Natural killer cell (primary cell): ENCODE results near the gene ISG15. TPM values are rescaled to one million over a fixed set of nuclear protein-coding genes. Genes with fewer than 3 reads are reported as not detected.

Experiments used
- ATAC-seq, 3 donors: fragments of 150-1000 bp in 2 of 3; fragments of 200-7000 bp in 1 of 3; cut with Tn5 transposase; 1 replicate in 1 of 3; 2 replicates in 2 of 3; pipeline ENCODE4 v1.10.0; 2021; ENCODE audit warnings: mild to moderate bottlenecking in 2 of 3, moderate library complexity in 2 of 3
- DNase-seq, 2 donors: peaks; one replicate each; pipeline versions ENCODE4 v3.0.0 to v3.0.0-alpha.2; 2013 to 2021; ENCODE audit warnings: mixed read lengths in 1 of 2
- H3K27ac ChIP-seq: one replicate; pipeline ENCODE4 v1.5.1; 2013; ENCODE audit warnings: mild to moderate bottlenecking, low read length
- H3K27me3 ChIP-seq: one replicate; pipeline ENCODE4 v1.6.1; 2013; ENCODE audit warnings: low read length; ENCODE audit not compliant: control insufficient read depth, insufficient read depth
- H3K36me3 ChIP-seq: one replicate; pipeline ENCODE4 v1.6.1; 2013; ENCODE audit warnings: low read length; ENCODE audit not compliant: control insufficient read depth, insufficient read depth
- H3K4me1 ChIP-seq: one replicate; pipeline ENCODE4 v1.6.1; 2013; ENCODE audit warnings: low read length; ENCODE audit not compliant: control insufficient read depth, insufficient read depth
- H3K4me3 ChIP-seq: one replicate; pipeline ENCODE4 v1.5.1; 2013; ENCODE audit warnings: low read length
- H3K9me3 ChIP-seq: one replicate; pipeline ENCODE4 v1.6.1; 2013; ENCODE audit warnings: low read length; ENCODE audit not compliant: control insufficient read depth, insufficient read depth
- H3K27ac Mint-ChIP-seq, 2 donors: one replicate each; pipeline ENCODE4 v1.8.0; 2022; ENCODE audit warnings: mild to moderate bottlenecking in 2 of 2, mixed read lengths in 2 of 2, moderate library complexity in 1 of 2
- H3K27me3 Mint-ChIP-seq, 2 donors: one replicate each; pipeline ENCODE4 v1.8.0; 2022; ENCODE audit warnings: low read depth in 2 of 2, mixed read lengths in 2 of 2
- H3K36me3 Mint-ChIP-seq: one replicate; pipeline ENCODE4 v1.8.0; 2022; ENCODE audit warnings: mixed read lengths
- H3K4me1 Mint-ChIP-seq, 2 donors: one replicate each; pipeline ENCODE4 v1.8.0; 2022; ENCODE audit warnings: mixed read lengths in 2 of 2
- H3K4me3 Mint-ChIP-seq: one replicate; pipeline ENCODE4 v1.8.0; 2022; ENCODE audit warnings: mild to moderate bottlenecking, moderate library complexity, mixed read lengths
- H3K9me3 Mint-ChIP-seq, 2 donors: one replicate each; pipeline ENCODE4 v1.8.0; 2022; ENCODE audit warnings: mixed read lengths in 2 of 2
- WGBS: methylation state at CpG from one replicate; pipeline ENCODE4 v1.1.7; 2013; ENCODE audit warnings: missing lambda C conversion rate; ENCODE audit not compliant: insufficient coverage; 5-methylcytosine and 5-hydroxymethylcytosine counted together
- intact Hi-C: fragments of 100-400 bp; cut with micrococcal nuclease; formaldehyde crosslinking; loops from one replicate; pipeline ENCODE4 v1.14.2; 2022
- total RNA-seq, 4 donors: library from RNA; stranded (reverse); fragments of 120-200 nt in 1 of 4; gene quantifications; one replicate each; pipeline versions ENCODE4 v1.2.3 to v1.2.4, GENCODE V29; 2013 to 2022
- TF ChIP-seq, protein P1 (sequence below): fragments of 200-600 bp; IDR thresholded peaks from one replicate; pipeline ENCODE4 v1.8.0; 2022; ENCODE audit warnings: antibody characterized with exemption

The ISG15 gene
- total RNA-seq, 3 donors from 2014 or later (not counting 1 experiment from before 2014, with no cell fraction given), result 17.0 to 56.9 (median 50.2) TPM

DNA sequence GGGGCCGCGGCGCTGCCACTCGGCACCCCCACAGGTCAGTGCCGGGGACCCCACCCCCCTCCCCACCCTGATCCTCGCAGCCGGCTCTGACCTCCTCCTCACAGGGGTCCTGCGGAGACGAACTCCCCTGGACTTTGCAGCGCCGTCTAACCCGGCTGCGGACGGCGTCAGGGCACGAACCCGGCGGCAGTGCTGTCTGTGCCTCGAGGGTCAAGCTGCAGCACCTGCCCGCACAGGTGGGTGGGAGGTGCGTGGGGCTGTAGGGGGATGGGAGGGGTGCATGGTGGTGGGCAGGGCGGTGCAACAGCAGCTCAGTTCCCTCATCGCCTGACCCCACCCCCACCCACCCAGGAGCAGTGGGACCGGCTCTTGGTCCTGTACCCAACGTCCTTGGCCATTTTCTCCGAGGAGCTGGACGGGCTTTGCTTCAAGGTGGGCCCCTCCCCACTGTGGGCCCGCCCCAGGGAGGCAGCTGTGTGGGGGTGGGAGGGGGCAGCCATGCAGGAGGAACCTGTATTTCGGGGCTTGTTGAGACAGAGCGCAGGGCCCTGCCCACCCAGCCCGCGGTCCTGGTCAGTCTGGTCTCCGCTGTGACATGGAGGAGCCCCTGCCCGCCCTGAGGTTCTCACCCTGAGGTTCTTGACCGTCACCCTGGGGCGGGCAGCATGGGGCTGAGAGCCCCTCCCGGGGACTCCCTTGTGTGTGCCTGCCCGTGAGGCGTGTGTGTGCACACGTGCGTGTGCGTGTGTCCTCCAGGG is 42.1 kb upstream of the ISG15 start:
- Mint-ChIP-seq H3K27ac (no peak overlapping the region), H3K27me3 (peaks cover 0 to 20% of the 10 kb centered on the region in 2 donors), H3K36me3 (no peaks in the 10 kb centered on the region), H3K9me3 (no peaks in the 10 kb centered on the region), H3K4me1 (peaks cover 0 to 7% of the 10 kb centered on the region in 2 donors), H3K4me3 (no peak overlapping the region)
- intact Hi-C loops, result no loop called here
- peaks cover 13% of the 10 kb centered on the region for H3K27me3 ChIP-seq
- TF ChIP-seq, protein P1, sequence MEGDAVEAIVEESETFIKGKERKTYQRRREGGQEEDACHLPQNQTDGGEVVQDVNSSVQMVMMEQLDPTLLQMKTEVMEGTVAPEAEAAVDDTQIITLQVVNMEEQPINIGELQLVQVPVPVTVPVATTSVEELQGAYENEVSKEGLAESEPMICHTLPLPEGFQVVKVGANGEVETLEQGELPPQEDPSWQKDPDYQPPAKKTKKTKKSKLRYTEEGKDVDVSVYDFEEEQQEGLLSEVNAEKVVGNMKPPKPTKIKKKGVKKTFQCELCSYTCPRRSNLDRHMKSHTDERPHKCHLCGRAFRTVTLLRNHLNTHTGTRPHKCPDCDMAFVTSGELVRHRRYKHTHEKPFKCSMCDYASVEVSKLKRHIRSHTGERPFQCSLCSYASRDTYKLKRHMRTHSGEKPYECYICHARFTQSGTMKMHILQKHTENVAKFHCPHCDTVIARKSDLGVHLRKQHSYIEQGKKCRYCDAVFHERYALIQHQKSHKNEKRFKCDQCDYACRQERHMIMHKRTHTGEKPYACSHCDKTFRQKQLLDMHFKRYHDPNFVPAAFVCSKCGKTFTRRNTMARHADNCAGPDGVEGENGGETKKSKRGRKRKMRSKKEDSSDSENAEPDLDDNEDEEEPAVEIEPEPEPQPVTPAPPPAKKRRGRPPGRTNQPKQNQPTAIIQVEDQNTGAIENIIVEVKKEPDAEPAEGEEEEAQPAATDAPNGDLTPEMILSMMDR, result no peak
- H3K4me1 ChIP-seq, result peaks cover 22% of the 10 kb centered on the region
- H3K9me3 ChIP-seq, result no peaks in the 10 kb centered on the region
- no peak overlapping the region for H3K4me3 ChIP-seq
- 49% methylated on average over 39 of the region's 42 CpGs for WGBS
- H3K36me3 ChIP-seq, result no peaks in the 10 kb centered on the region
- H3K27ac ChIP-seq, result no peak overlapping the region
- DNase-seq (no peak), ATAC-seq (no peak)

DNA sequence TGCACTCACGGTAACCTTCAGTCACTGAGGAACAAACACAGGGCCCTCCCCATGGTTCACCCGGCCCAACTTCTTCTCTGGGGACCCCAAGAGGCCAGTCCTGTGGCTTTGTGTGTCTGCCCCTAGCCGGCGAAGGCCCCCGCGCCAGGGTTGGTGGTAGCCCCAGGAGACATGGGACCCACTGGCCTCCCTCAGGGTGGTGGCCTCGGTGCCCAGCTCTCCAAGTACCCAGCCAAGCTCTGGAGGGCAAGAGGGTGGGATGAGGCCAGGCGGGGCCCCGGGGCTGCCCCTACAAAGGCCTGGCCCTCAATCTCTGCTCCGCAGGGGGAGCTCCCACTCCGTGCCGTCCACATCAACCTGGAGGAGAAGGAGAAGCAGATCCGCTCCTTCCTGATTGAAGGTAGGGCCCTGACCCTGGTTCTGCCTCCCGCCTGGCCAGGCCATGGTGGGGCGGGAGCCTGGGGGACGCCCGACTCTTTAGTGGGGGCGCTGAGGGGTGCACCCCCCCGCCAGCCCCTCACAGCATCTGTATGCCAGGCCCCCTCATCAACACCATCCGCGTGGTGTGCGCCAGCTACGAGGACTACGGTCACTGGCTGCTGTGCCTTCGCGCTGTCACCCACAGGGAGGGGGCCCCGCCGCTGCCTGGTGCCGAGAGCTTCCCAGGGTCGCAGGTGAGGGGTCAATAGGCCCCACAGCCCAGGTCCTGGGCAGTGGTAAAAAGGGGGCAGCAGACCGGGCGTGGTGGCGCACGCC is 41.4 kb upstream of the ISG15 start:
- WGBS, result 83% methylated on average over 34 of the region's 34 CpGs
- no peaks in the 10 kb centered on the region for H3K36me3 ChIP-seq
- H3K9me3 ChIP-seq, result no peaks in the 10 kb centered on the region
- TF ChIP-seq, protein P1, result no peak
- H3K27ac ChIP-seq, result no peak overlapping the region
- Mint-ChIP-seq H3K27me3 (peaks cover 0 to 20% of the 10 kb centered on the region in 2 donors), H3K27ac (no peak overlapping the region), H3K4me1 (peaks cover 0 to 8% of the 10 kb centered on the region in 2 donors), H3K36me3 (no peaks in the 10 kb centered on the region), H3K9me3 (no peaks in the 10 kb centered on the region), H3K4me3 (no peak overlapping the region)
- peaks cover 19% of the 10 kb centered on the region for H3K4me1 ChIP-seq
- ATAC-seq, result no peak
- DNase-seq, result no peak
- no peak overlapping the region for H3K4me3 ChIP-seq
- intact Hi-C loops, result no loop called here
- peaks cover 13% of the 10 kb centered on the region for H3K27me3 ChIP-seq

DNA sequence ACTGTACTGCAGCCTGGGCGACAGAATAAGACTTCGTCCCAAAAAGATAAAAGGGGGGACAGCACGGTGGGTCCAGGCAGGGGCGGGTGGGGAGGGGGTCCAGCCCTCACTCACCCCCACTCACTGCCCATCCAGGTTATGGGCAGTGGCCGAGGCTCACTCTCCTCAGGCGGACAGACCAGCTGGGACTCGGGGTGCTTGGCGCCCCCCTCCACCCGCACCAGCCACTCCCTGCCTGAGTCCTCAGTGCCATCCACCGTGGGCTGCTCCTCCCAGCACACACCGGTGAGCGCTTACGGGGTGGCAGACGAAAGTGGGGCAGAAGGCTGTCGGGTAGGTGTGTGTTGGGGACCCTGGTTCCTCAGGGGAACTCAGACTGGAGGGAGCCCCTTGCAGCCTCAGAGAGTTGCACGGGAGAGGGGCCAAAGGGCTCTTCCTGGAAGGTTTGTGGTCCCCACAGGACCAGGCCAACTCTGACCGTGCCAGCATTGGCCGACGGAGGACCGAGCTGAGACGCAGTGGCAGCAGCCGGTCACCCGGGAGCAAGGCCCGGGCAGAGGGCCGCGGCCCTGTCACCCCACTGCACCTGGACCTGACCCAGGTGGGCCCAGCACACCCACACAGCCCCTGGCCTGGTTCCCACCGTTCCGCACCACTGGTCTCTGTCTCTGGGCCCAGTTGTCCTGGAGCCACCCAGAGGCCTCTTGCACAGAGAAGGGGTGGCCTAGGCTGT is 40.4 kb upstream of the ISG15 start:
- Mint-ChIP-seq H3K27me3 (peaks cover 0 to 20% of the 10 kb centered on the region in 2 donors), H3K9me3 (no peaks in the 10 kb centered on the region), H3K27ac (no peak overlapping the region), H3K36me3 (no peaks in the 10 kb centered on the region), H3K4me1 (peaks cover 0 to 8% of the 10 kb centered on the region in 2 donors), H3K4me3 (no peak overlapping the region)
- intact Hi-C loops, result no loop called here
- Histone ChIP-seq H3K36me3 (no peaks in the 10 kb centered on the region), H3K27ac (no peak overlapping the region), H3K27me3 (peaks cover 13% of the 10 kb centered on the region), H3K4me3 (no peak overlapping the region), H3K9me3 (no peaks in the 10 kb centered on the region), H3K4me1 (peaks cover 12% of the 10 kb centered on the region)
- ATAC-seq, result no peak
- TF ChIP-seq, protein P1, result no peak
- WGBS, result 91% methylated on average over 28 of the region's 28 CpGs
- no peak for DNase-seq
